IMR-90 (cell line): ENCODE data around the gene F10. TPM values are rescaled to one million over a fixed set of nuclear protein-coding genes. Genes with fewer than 3 reads are reported as not detected.

ENCODE experiments used
- ATAC-seq: fragments of 200-7000 bp; cut with Tn5 transposase; 2 replicates; pipeline ENCODE4 v1.9.1; 2020; ENCODE audit warnings: low read depth, mild to moderate bottlenecking, moderate library complexity
- BruUV-seq: library from RNA; stranded (reverse); fragments of 400-500 nt; replicated peaks from 2 replicates; lab custom pipeline; 2021; lab: Mats Ljungman, UMichigan
- CTCF ChIA-PET: fragments of 300-600 bp; formaldehyde crosslinking; extraction: SDS; loops from one replicate; lab custom pipeline; 2021; ENCODE audit warnings: antibody characterized with exemption; lab: Yijun Ruan, JAX
- POLR2A ChIA-PET: fragments of 300-600 bp; sonication (Branson Sonifier 250); formaldehyde crosslinking; loops from one replicate; lab custom pipeline; 2022; ENCODE audit warnings: antibody characterized with exemption; ENCODE audit not compliant: unreplicated experiment; lab: Charles Lee
- DNase-seq: peaks from one replicate; pipeline ENCODE4 v3.0.0; 2013
- H2AFZ ChIP-seq: replicated peaks from 2 replicates; pipeline ENCODE3; 2013; ENCODE audit warnings: low read length, mild to moderate bottlenecking; ENCODE audit not compliant: poor library complexity
- H2AK5ac ChIP-seq: 2 replicates; pipeline ENCODE4 v1.6.1; 2013; ENCODE audit warnings: low read depth, low read length, inconsistent platforms
- H2AK9ac ChIP-seq: replicated peaks from 2 replicates; pipeline ENCODE3; 2013; ENCODE audit warnings: mild to moderate bottlenecking, low read depth, low read length, moderate library complexity; ENCODE audit not compliant: poor library complexity
- H2BK120ac ChIP-seq: 2 replicates; pipeline ENCODE4 v1.6.1; 2013; ENCODE audit warnings: low read depth, low read length, inconsistent platforms
- H2BK15ac ChIP-seq: 3 replicates; pipeline ENCODE4 v1.6.1; 2013; ENCODE audit warnings: low read depth, low read length, inconsistent platforms
- H2BK20ac ChIP-seq: 2 replicates; pipeline ENCODE4 v1.6.1; 2013; ENCODE audit warnings: low read depth, mild to moderate bottlenecking, inconsistent platforms, low read length, moderate library complexity
- H2BK5ac ChIP-seq: 2 replicates; pipeline ENCODE4 v1.6.1; 2013; ENCODE audit warnings: mild to moderate bottlenecking, low read depth, low read length, inconsistent platforms; ENCODE audit not compliant: poor library complexity, severe bottlenecking
- H3K14ac ChIP-seq: replicated peaks from 2 replicates; pipeline ENCODE4 v1.6.1; 2013; ENCODE audit warnings: low read depth, low read length, inconsistent platforms
- H3K18ac ChIP-seq: 2 replicates; pipeline ENCODE4 v1.6.1; 2013; ENCODE audit warnings: low read depth, low read length, control low read depth
- H3K23ac ChIP-seq: 2 replicates; pipeline ENCODE4 v1.6.1; 2013; ENCODE audit warnings: low read depth, low read length, inconsistent platforms
- H3K27ac ChIP-seq: 2 replicates; pipeline ENCODE4 v1.5.1; 2013; ENCODE audit warnings: mild to moderate bottlenecking, control low read depth, low read length; ENCODE audit not compliant: insufficient read depth
- H3K27me3 ChIP-seq: 2 replicates; pipeline ENCODE4 v1.6.1; 2013; ENCODE audit warnings: low read length; ENCODE audit not compliant: control insufficient read depth, insufficient read depth
- H3K36me3 ChIP-seq: 2 replicates; pipeline ENCODE4 v1.6.1; 2013; ENCODE audit warnings: low read length, mixed read lengths; ENCODE audit not compliant: control insufficient read depth, insufficient read depth
- H3K4ac ChIP-seq: 2 replicates; pipeline ENCODE4 v1.6.1; 2013; ENCODE audit warnings: low read depth, low read length, inconsistent platforms
- H3K4me1 ChIP-seq: 2 replicates; pipeline ENCODE4 v1.6.1; 2013; ENCODE audit warnings: low read length, mixed read lengths; ENCODE audit not compliant: control insufficient read depth, insufficient read depth
- H3K4me2 ChIP-seq: 2 replicates; pipeline ENCODE4 v1.6.1; 2013; ENCODE audit warnings: low read depth, mild to moderate bottlenecking, control low read depth, low read length, moderate library complexity
- H3K4me3 ChIP-seq: 2 replicates; pipeline ENCODE4 v1.5.1; 2013; ENCODE audit warnings: low read depth, mild to moderate bottlenecking, control low read depth, low read length, moderate library complexity; ENCODE audit not compliant: insufficient read depth
- H3K56ac ChIP-seq: 2 replicates; pipeline ENCODE4 v1.6.1; 2013; ENCODE audit warnings: low read length, inconsistent platforms; ENCODE audit not compliant: insufficient read depth; ENCODE audit errors: extremely low read depth
- H3K79me1 ChIP-seq, 2 experiments: 2 replicates each; pipeline ENCODE4 v1.6.1; 2013; ENCODE audit warnings: low read length in 2 of 2, inconsistent platforms in 1 of 2, low read depth in 1 of 2
- H3K9ac ChIP-seq: 2 replicates; pipeline ENCODE4 v1.6.1; 2013; ENCODE audit warnings: low read depth, low read length, control low read depth
- H3K9me1 ChIP-seq: 2 replicates; pipeline ENCODE4 v1.6.1; 2013; ENCODE audit warnings: low read length, inconsistent platforms; ENCODE audit not compliant: insufficient read depth
- H3K9me3 ChIP-seq: 2 replicates; pipeline ENCODE4 v1.6.1; 2013; ENCODE audit warnings: low read length; ENCODE audit not compliant: control insufficient read depth, insufficient read depth
- H4K20me1 ChIP-seq: 2 replicates; pipeline ENCODE4 v1.6.1; 2013; ENCODE audit warnings: low read length, inconsistent platforms; ENCODE audit not compliant: insufficient read depth
- H4K5ac ChIP-seq: 2 replicates; pipeline ENCODE4 v1.6.1; 2013; ENCODE audit warnings: mild to moderate bottlenecking, low read depth, low read length, control low read depth
- H4K8ac ChIP-seq, 2 experiments: 2 replicates each; pipeline ENCODE4 v1.6.1; 2013; ENCODE audit warnings: low read depth in 2 of 2, low read length in 2 of 2, control low read depth in 1 of 2, inconsistent platforms in 1 of 2
- H4K91ac ChIP-seq: 2 replicates; pipeline ENCODE4 v1.6.1; 2013; ENCODE audit warnings: low read depth, low read length, inconsistent platforms; ENCODE audit not compliant: insufficient read depth
- BHLHE40 ChIP-seq: fragments of 150-350 bp; IDR thresholded peaks from 2 replicates; pipeline ENCODE4 v1.6.1; 2016; ENCODE audit warnings: mild to moderate bottlenecking, low read depth, low read length
- CTCF ChIP-seq: conservative IDR thresholded peaks from 2 replicates; pipeline ENCODE4 v1.5.1; 2012; ENCODE audit warnings: mild to moderate bottlenecking, low read depth, low read length, improper control_type of control experiment
- ELK1 ChIP-seq: fragments of 150-350 bp; IDR thresholded peaks from 2 replicates; pipeline ENCODE4 v1.6.1; 2016; ENCODE audit warnings: low read depth, mild to moderate bottlenecking, low read length, moderate library complexity, borderline replicate concordance
- MAZ ChIP-seq: IDR thresholded peaks from 2 replicates; pipeline ENCODE4 v1.6.1; 2012; ENCODE audit warnings: low read depth, mild to moderate bottlenecking, low read length, improper control_type of control experiment, moderate library complexity, borderline replicate concordance
- MXI1 ChIP-seq: IDR thresholded peaks from 2 replicates; pipeline ENCODE4 v1.6.1; 2012; ENCODE audit warnings: low read depth, mild to moderate bottlenecking, low read length, moderate library complexity, borderline replicate concordance
- NFE2L2 ChIP-seq: fragments of 150-350 bp; IDR thresholded peaks from 2 replicates; pipeline ENCODE4 v1.6.1; 2016; ENCODE audit warnings: low read depth, mild to moderate bottlenecking, low read length
- RAD21 ChIP-seq: IDR thresholded peaks from 2 replicates; pipeline ENCODE4 v1.6.1; 2012; ENCODE audit warnings: low read length, improper control_type of control experiment
- SMC3 ChIP-seq: fragments of 150-350 bp; IDR thresholded peaks from 2 replicates; pipeline ENCODE4 v1.6.1; 2016; ENCODE audit warnings: low read depth, mild to moderate bottlenecking, antibody characterized with exemption, low read length, moderate library complexity
- USF2 ChIP-seq: fragments of 150-350 bp; IDR thresholded peaks from 2 replicates; pipeline ENCODE4 v1.6.1; 2017; ENCODE audit warnings: mild to moderate bottlenecking, antibody characterized with exemption, low read length, low read depth
- WGBS, 2 experiments: methylation state at CpG; one replicate each; pipeline versions ENCODE4 v1.1.5 to v1.1.7; 2013; ENCODE audit warnings: missing lambda C conversion rate in 2 of 2; ENCODE audit not compliant: insufficient read length in 1 of 2; ENCODE audit errors: extremely low coverage in 2 of 2; 5-methylcytosine and 5-hydroxymethylcytosine counted together
- dilution Hi-C: fragments of 300-500 bp; cut with HindIII; formaldehyde crosslinking; loops from one replicate; pipeline ENCODE4 v1.14.3; 2018; ENCODE audit warnings: low sequenced_read_pairs; ENCODE audit not compliant: unreplicated experiment
- in situ Hi-C: fragments of 300-500 bp; cut with MboI; formaldehyde crosslinking; loops from 3 replicates; pipeline ENCODE4 v1.14.3; 2019; ENCODE audit warnings: low sequenced_read_pairs, inconsistent platforms, mixed read lengths
- intact Hi-C: fragments of 100-400 bp; cut with micrococcal nuclease; formaldehyde crosslinking; loops from 2 replicates; pipeline ENCODE4 v1.10.0; 2022
- polyA plus RNA-seq, 3 experiments: library from polyadenylated mRNA; depleted of rRNA; stranded (reverse); fragments of >200 nt; gene quantifications; 2 replicates each; pipeline ENCODE4 v1.2.3, GENCODE V29; 2012; ENCODE audit warnings: low replicate concordance in 1 of 3
- total RNA-seq: library from RNA; depleted of rRNA; stranded (reverse); fragments of >200 nt; gene quantifications from 2 replicates; pipeline ENCODE4 v1.2.3, GENCODE V29; 2012

F10 gene
- total and polyA plus RNA-seq, 2 of the 4 experiments (the other 2 are of a cell fraction), result 9.1 to 19.5 TPM

GRCh38 chr13:113114511-113115362 is 7.9 kb upstream of the F10 start (continued):
- TF ChIP-seq BHLHE40, result no peak

- WGBS, 2 experiments, result 84% methylated on average over 6 of the region's 21 CpGs; no CpG with 5 or more reads in 1 of the 2 experiments
- H2BK20ac ChIP-seq, result no peak overlapping the region
- peaks cover 3% of the 10 kb centered on the region; the same call in 1 of the 2 replicates for H3K4me1 ChIP-seq
- H2AK5ac ChIP-seq, result no peak overlapping the region
- H2BK15ac ChIP-seq, result no peak overlapping the region
- no peak overlapping the region for H2BK5ac ChIP-seq
- no peak overlapping the region for H3K14ac ChIP-seq
- H3K9me3 ChIP-seq, result no peaks in the 10 kb centered on the region; the same call in 1 of the 2 replicates
- DNase-seq (no peak), ATAC-seq (no peak)
- no peak overlapping the region for H4K91ac ChIP-seq
- no peak overlapping the region for H3K4me2 ChIP-seq
- intact Hi-C loops, result no loop called here
- dilution Hi-C loops, result no loop called here
- in situ Hi-C loops, result no loop called here
- H3K23ac ChIP-seq, result no peak overlapping the region
- no peak overlapping the region for H3K4ac ChIP-seq
- H2BK120ac ChIP-seq, result no peak overlapping the region
- ChIA-PET CTCF (no interaction called here), POLR2A (no interaction called here)
- peaks cover 18% of the 10 kb centered on the region for H3K27me3 ChIP-seq
- H3K18ac ChIP-seq, result no peak overlapping the region
- no peak overlapping the region for H2AFZ ChIP-seq
- no peak overlapping the region for H4K8ac ChIP-seq
- H2AK9ac ChIP-seq, result no peak overlapping the region
- H3K36me3 ChIP-seq, result no peaks in the 10 kb centered on the region
- H3K4me3 ChIP-seq, result no peak overlapping the region
- H3K9ac ChIP-seq, result no peak overlapping the region
- no peak overlapping the region for H3K56ac ChIP-seq
- no peaks in the 10 kb centered on the region for H3K79me1 ChIP-seq
- H3K9me1 ChIP-seq, result peaks cover 4% of the 10 kb centered on the region; the same call in 1 of the 2 replicates
- BruUV-seq, result no TSS peak
- no peak overlapping the region for H4K5ac ChIP-seq
- H3K27ac ChIP-seq, result no peak overlapping the region
- H4K20me1 ChIP-seq, result no peaks in the 10 kb centered on the region
- TF ChIP-seq MAZ, result no peak
- TF ChIP-seq RAD21, result no peak
- no peak for TF ChIP-seq USF2
- no peak for TF ChIP-seq MXI1
- TF ChIP-seq NFE2L2, result no peak
- no peak for TF ChIP-seq SMC3
- no peak for TF ChIP-seq BHLHE40
- TF ChIP-seq CTCF, result no peak
- no peak for TF ChIP-seq ELK1
Measured at GRCh38 chr13:113115363-113116205, 7.0 kb upstream of the F10 start.
